Stromal cell of bone marrow (primary cell): ENCODE data around the gene STBD1.
A peak's percentile ranks its signal among the peaks of the same experiment; 100 is the strongest.
"Not testable (repeated sequence)": the region's sequence is repeated elsewhere in the genome, so short reads cannot be mapped to it uniquely, and the experiment has no call there.

Source experiments
- DNase-seq: peaks from one replicate; pipeline ENCODE4 v3.0.0-alpha.2; 2012; ENCODE audit warnings: low read depth

The STBD1 gene

GRCh38 chr4:76305971-76306881, at the start of gene STBD1:
STBD1 (plus strand) TSS chr4:76306733; CDS start chr4:76306770, 37 bp downstream.
- DNase-seq = peak; percentile 32

- no peak for DNase-seq
Observed at GRCh38 chr4:76256968-76257367, 49.6 kb upstream of the STBD1 start.

GRCh38 chr4:76257824-76258223, 48.7 kb upstream of the STBD1 start:
- no peak for DNase-seq

GRCh38 chr4:76260571-76260970, 46.0 kb upstream of the STBD1 start:
- no peak for DNase-seq

GRCh38 chr4:76265631-76266218, 40.8 kb upstream of the STBD1 start:
- DNase-seq = no peak

GRCh38 chr4:76266627-76267026, 39.9 kb upstream of the STBD1 start:
- no peak for DNase-seq

- DNase-seq = no peak
Observed at GRCh38 chr4:76267811-76268210, 38.7 kb upstream of the STBD1 start.

GRCh38 chr4:76270244-76271175, 36.0 kb upstream of the STBD1 start:
- DNase-seq = no peak

GRCh38 chr4:76271248-76271647, 35.3 kb upstream of the STBD1 start:
- DNase-seq = no peak

GRCh38 chr4:76272073-76272472, 34.5 kb upstream of the STBD1 start:
- no peak for DNase-seq

- DNase-seq = no peak
Observed at GRCh38 chr4:76272582-76272981, 34.0 kb upstream of the STBD1 start.

GRCh38 chr4:76272999-76273398, 33.5 kb upstream of the STBD1 start:
- no peak for DNase-seq

- no peak for DNase-seq
Observed at GRCh38 chr4:76275486-76276124, 30.9 kb upstream of the STBD1 start.

GRCh38 chr4:76276813-76277212, 29.7 kb upstream of the STBD1 start:
- DNase-seq = no peak

GRCh38 chr4:76277667-76278066, 28.9 kb upstream of the STBD1 start:
- no peak for DNase-seq

GRCh38 chr4:76278583-76278982, 27.9 kb upstream of the STBD1 start:
- DNase-seq = no peak

- no peak for DNase-seq
Observed at GRCh38 chr4:76279462-76279861, 27.1 kb upstream of the STBD1 start.

- no peak for DNase-seq
Observed at GRCh38 chr4:76280488-76281441, 25.8 kb upstream of the STBD1 start.

- DNase-seq = not testable (repeated sequence)
Observed at GRCh38 chr4:76281594-76281993, 24.9 kb upstream of the STBD1 start.

- DNase-seq = no peak
Observed at GRCh38 chr4:76282941-76283689, 23.4 kb upstream of the STBD1 start.
